ENCODE data around the gene MRPL16.
"Not testable (repeated sequence)": the region's sequence is repeated elsewhere in the genome, so short reads cannot be mapped to it uniquely, and the experiment has no call there.

MRPL16 gene

DNA sequence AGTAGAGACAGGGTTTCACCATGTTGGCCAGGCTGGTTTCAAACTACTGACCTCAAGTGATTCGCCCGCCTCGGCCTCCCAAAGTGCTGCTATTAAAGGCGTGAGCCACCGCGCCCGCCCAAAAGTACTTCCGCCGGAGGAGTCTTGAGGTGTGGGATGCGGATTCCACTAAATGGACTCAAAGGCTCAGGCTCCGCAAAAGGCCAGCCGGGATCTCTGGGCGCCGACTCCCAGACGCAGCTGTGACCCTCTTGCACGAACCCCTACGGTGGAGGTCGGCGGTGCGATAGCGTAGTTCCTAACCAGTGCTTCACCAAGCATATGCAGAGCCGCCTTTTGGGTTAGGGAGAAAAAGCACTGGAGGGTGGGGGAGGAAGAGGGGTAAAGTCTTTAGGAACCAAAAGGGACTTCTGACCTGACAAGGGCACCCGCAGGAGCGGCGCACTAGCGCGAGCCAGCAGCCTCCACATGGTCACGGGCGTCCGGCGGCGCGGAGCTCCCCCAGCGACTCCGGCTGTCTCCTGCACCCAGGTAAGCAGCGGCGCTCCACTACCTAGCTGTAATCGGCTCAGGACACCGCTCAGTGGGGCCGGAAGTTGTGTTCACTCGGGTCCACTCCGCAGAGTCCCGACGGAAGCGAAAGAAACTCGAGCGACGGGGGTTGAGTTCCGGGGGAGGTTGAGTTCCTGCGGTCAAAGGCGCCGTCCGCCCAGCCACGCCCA is at the start of gene MRPL16:
Gene MRPL16 (minus strand): TSS at position 590 of the 722 bp plus-strand sequence. CDS start 120 bp downstream, at position 470.
- peak within 1 kb of the TSS; percentile 98 for H3K4me3 ChIP-seq (ENCODE audit: low read depth, low read length)
- TF ChIP-seq, protein P1, sequence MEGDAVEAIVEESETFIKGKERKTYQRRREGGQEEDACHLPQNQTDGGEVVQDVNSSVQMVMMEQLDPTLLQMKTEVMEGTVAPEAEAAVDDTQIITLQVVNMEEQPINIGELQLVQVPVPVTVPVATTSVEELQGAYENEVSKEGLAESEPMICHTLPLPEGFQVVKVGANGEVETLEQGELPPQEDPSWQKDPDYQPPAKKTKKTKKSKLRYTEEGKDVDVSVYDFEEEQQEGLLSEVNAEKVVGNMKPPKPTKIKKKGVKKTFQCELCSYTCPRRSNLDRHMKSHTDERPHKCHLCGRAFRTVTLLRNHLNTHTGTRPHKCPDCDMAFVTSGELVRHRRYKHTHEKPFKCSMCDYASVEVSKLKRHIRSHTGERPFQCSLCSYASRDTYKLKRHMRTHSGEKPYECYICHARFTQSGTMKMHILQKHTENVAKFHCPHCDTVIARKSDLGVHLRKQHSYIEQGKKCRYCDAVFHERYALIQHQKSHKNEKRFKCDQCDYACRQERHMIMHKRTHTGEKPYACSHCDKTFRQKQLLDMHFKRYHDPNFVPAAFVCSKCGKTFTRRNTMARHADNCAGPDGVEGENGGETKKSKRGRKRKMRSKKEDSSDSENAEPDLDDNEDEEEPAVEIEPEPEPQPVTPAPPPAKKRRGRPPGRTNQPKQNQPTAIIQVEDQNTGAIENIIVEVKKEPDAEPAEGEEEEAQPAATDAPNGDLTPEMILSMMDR (IDR thresholded peaks at IDR 0.05; ENCODE audit: borderline replicate concordance, insufficient read depth, low read depth, low read length) = peak; percentile 45

DNA sequence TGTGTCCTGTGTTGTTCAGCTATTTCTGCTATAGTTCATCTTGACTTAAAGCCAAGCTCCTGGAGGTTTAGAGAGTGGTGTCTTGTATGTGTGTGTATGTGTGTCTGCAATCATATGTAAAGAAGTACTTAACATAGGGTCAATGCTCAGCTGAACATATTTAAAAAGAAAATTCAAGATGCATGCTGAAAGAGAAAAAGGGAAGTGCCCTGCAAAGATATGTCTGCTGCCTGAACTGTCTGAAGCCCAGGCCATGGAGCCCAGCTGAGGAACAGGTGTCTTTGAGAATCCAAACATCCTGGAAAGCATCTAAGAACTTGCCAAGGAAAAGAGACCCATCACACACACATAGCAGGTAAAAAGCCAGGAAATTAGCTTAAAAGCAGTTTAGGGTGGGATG is 49.1 kb upstream of the MRPL16 start:
- TF ChIP-seq, protein P1 (IDR thresholded peaks at IDR 0.05; ENCODE audit: borderline replicate concordance, insufficient read depth, low read depth, low read length) = no peak
- H3K4me3 ChIP-seq (ENCODE audit: low read depth, low read length) = no peak overlapping the region

DNA sequence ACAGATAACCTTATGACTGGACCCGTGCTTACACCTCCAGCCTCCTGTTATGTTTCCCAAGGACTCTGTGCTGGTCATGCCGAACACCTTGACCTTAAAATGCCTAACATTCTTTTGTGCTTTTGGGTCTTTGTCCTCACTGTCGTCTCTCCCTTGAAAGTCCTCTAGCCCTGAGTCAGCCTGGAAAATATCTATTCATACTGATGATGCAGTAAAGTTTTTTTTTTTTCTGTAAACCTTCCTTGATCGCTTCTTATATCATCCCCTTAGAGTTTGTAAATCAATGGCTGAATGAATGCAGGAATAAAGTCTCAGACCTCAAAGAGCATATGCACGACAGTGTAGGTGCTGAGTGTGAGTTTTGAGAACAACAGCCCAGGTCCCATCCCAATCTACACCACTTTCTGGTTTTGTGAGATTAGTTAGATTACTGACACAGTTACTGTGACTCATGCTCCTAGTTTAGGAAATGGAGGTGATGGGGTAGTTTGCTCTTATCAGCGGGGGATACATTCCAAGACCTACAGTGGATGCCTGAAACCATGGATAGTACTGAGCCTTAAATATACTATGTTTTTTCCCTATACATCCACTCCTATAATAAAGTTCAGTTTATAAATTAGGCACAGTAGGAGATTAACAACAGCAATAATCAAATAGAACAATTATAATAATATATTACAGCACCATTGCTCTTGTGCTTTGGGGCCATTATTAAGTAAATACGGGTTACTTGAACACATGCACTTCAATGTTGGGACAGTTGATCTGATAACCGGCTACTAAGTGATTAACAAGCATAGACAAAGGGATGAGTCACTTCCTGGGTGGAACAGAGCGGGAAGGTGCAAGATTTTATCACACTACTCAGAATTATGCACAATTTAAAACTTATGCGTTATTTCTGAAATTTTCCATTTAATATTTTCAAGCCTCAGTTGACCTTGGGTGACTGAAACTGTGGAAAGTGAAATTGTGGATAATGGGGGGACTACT is 47.2 kb upstream of the MRPL16 start:
- TF ChIP-seq, protein P1 (IDR thresholded peaks at IDR 0.05; ENCODE audit: borderline replicate concordance, insufficient read depth, low read depth, low read length) = no peak
- no peak overlapping the region for H3K4me3 ChIP-seq (ENCODE audit: low read depth, low read length)

DNA sequence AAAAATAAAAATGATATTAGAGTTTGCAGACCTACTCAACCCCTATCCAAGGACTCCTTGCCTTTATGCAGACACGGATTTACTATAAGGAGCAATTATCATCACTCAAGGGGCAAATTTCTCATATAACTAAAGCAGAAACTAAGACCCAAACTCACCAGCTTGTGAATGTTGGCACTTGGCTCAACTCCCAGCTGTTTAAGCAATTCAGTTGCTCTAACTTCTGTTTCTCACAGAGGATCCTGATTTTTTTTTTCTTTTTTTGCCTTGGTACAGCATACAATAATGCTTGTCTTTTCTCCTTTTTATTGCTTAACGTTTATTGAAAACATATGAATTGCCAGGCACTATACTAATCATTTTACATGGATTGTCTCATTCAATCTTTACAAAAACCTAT is 44.3 kb upstream of the MRPL16 start:
- no peak overlapping the region for H3K4me3 ChIP-seq (ENCODE audit: low read depth, low read length)
- TF ChIP-seq, protein P1 (IDR thresholded peaks at IDR 0.05; ENCODE audit: borderline replicate concordance, insufficient read depth, low read depth, low read length) = no peak

DNA sequence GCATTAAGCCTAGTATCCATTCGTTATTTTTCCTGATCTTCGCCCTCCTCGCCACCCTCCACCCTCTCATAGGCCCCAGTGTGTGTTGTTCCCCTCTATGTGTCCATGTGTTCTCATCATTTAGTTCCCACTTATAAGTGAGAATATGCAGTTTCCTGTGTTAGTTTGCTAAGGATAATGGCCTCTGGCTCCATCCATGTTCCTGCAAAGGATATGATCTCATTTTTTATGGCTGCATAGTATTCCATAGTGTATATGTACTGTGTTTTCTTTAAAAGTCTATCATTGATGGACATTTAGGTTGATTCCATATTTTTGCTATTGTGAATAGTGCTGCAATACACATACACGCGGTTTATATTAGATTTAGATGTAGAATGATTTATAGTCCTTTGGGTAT is 40.8 kb upstream of the MRPL16 start:
- not testable (repeated sequence) for H3K4me3 ChIP-seq (ENCODE audit: low read depth, low read length)

DNA sequence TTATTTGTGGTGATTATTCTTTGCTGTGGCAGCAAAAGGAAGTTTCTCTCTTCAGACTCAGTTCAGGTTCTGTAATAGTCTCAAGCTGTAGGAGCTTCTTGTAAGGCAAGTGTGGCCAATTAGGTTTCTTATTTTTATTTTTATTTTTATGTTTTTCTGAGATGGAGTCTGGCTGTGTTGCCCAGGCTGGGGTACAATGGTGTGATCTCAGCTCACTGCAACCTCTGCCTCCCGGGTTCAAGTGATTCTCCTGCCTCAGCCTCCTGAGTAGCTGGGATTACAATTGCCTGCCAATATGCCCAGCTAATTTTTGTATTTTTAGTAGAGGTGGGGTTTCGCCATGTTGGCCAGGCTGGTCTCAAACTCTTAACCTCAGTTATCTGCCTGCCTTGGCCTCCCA is 39.0 kb upstream of the MRPL16 start:
- H3K4me3 ChIP-seq (ENCODE audit: low read depth, low read length) = not testable (repeated sequence)

DNA sequence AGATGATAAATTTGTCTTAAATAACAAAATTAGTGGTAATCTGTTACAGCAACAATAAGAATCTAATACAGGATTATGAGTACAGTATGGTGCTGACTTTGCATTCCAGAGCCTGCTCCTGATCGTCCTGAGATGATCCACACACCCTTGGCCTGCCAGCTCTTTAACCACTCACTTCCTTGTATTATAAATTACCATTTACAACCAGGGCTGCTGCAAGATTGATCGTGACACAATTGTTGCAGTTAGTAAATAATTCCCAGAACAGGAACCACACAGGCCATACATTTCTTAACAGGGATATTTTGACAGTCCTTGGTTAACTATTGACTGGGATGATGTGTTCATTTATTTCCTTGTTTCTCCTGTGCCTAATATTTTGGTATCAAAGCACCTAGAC is 38.6 kb upstream of the MRPL16 start:
- no peak overlapping the region for H3K4me3 ChIP-seq (ENCODE audit: low read depth, low read length)
- TF ChIP-seq, protein P1 (IDR thresholded peaks at IDR 0.05; ENCODE audit: borderline replicate concordance, insufficient read depth, low read depth, low read length) = no peak

DNA sequence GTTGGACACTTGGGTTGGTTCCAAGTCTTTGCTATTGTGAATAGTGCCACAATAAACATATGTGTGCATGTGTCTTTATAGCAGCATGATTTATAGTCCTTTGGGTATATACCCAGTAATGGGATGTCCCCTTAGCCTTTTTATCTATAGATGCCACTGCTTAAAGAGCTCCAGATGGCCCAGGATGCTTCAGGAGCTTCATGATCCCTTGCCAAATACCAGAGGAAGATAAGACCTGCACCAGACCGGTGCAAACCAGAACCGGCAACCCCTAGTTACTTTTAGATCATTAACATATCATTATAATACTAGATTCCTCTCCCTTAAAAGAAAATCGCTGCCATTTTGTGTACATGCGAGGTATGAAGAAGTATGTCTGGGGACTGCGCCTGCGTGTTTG is 37.9 kb upstream of the MRPL16 start:
- H3K4me3 ChIP-seq (ENCODE audit: low read depth, low read length) = not testable (repeated sequence)

All from GM12875 (cell line).